Activated T-helper 2 cell treated with anti-CD3 and anti-CD28 coated beads, Interferon-gamma antibody, Interleukin-2, Interleukin-4, amounts not matched to agents 10 μg/mL and 5 μg/mL and 100 μg/mL, durations not matched to agents 14 hours and 24 hours and 36 hours (primary cell): Measurements from ENCODE around the gene KCNA2. TPM values are rescaled to one million over a fixed set of nuclear protein-coding genes. Genes with fewer than 3 reads are reported as not detected.
A peak's percentile ranks its signal among the peaks of the same experiment; 100 is the strongest.

Experiments
- DNase-seq: peaks from one replicate; pipeline ENCODE4 v3.0.0; 2021; ENCODE audit warnings: low spot score
- H3K27ac Mint-ChIP-seq: one replicate; pipeline ENCODE4 v1.8.0; 2021; ENCODE audit warnings: mixed read lengths
- H3K27me3 Mint-ChIP-seq: one replicate; pipeline ENCODE4 v1.8.0; 2021; ENCODE audit warnings: low read depth, mixed read lengths
- H3K36me3 Mint-ChIP-seq: one replicate; pipeline ENCODE4 v1.8.0; 2021; ENCODE audit warnings: low read depth, mixed read lengths
- H3K4me1 Mint-ChIP-seq: one replicate; pipeline ENCODE4 v1.8.0; 2021; ENCODE audit warnings: low read depth, mixed read lengths
- H3K4me3 Mint-ChIP-seq: one replicate; pipeline ENCODE4 v1.8.0; 2021; ENCODE audit warnings: low read depth, mild to moderate bottlenecking, moderate library complexity, mixed read lengths
- H3K9me3 Mint-ChIP-seq: one replicate; pipeline ENCODE4 v1.8.0; 2021; ENCODE audit warnings: mixed read lengths
- intact Hi-C: fragments of 100-400 bp; cut with micrococcal nuclease; formaldehyde crosslinking; loops from one replicate; pipeline ENCODE4 v1.15.1; 2023
- total RNA-seq: library from RNA; stranded (reverse); gene quantifications from 2 replicates; pipeline ENCODE4 v1.2.3, GENCODE V29; 2022

KCNA2 gene
- total RNA-seq, 1 donor from 2014 or later: 0.21 TPM

DNA sequence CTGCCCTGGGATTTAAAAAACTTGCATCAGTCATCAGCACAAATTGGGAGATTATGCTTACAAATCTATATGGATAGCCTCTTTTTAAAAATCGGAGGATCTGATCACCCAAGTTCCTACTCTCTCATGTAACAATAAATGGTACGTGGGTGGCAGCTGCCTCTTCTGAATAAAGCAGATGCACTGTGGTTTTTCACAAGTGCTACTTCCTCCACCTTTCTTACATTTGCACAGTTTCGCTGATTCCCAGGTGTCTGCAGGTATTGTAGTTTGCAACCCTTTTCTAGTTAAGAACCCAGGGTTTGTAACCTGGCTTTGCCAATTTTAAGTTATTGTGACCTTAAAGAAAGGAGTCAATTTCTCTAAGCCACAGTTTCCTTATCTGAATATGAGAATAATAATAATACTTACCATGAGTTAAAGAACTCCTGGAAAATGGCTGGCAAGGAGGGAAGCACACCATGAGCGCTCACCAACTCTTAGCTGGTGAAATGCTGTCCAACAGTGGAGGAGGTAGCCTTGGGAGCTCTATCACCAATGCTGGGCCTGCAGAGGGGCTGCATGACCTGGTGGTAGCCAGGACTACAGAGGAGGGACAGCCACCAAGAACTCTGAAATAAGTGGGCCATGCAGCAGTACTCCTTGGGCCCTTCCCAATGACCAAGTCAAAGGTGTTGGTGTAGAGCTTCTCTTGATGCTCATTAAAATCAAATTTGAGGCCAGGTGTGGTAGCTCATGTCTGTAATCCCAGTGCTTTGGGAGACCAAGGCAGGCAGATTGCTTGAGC lies 30.2 kb upstream of the KCNA2 start:
- Mint-ChIP-seq H3K4me3 (peak overlapping the region; percentile 40), H3K27ac (peak overlapping the region; percentile 91), H3K9me3 (peaks cover 8% of the 10 kb centered on the region), H3K4me1 (peaks cover 67% of the 10 kb centered on the region), H3K36me3 (peaks cover 6% of the 10 kb centered on the region), H3K27me3 (no peaks in the 10 kb centered on the region)
- intact Hi-C loops: loop anchor here (10.0 kb wide), 3 partner anchors 328 to 838 kb away; partner anchors contain the start of genes C1orf162, CEPT1, DRAM2 and LRIF1
- DNase-seq: no peak

DNA sequence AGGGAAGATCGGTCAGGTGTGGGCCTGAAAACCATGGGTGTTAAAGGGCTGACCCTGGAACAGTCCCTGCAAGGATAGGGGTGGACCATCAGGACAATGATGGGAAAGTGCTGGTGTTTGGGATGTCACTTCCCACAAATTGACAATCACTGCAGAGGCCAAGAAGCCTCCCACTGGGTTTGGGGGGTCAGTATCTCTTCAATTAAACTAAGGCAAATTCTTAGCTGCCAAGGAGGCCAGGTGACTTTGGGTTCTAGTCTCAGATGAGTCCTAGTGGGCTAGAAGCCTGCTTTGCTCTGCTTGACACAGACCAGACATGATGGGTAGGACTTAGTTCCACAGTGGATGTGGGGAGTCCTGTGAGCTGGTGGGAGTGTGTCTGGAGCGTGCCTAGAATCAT lies 29.3 kb upstream of the KCNA2 start:
- Mint-ChIP-seq H3K4me3 (peak overlapping the region; percentile 65), H3K4me1 (peaks cover 65% of the 10 kb centered on the region), H3K27ac (peak overlapping the region; percentile 91)

DNA sequence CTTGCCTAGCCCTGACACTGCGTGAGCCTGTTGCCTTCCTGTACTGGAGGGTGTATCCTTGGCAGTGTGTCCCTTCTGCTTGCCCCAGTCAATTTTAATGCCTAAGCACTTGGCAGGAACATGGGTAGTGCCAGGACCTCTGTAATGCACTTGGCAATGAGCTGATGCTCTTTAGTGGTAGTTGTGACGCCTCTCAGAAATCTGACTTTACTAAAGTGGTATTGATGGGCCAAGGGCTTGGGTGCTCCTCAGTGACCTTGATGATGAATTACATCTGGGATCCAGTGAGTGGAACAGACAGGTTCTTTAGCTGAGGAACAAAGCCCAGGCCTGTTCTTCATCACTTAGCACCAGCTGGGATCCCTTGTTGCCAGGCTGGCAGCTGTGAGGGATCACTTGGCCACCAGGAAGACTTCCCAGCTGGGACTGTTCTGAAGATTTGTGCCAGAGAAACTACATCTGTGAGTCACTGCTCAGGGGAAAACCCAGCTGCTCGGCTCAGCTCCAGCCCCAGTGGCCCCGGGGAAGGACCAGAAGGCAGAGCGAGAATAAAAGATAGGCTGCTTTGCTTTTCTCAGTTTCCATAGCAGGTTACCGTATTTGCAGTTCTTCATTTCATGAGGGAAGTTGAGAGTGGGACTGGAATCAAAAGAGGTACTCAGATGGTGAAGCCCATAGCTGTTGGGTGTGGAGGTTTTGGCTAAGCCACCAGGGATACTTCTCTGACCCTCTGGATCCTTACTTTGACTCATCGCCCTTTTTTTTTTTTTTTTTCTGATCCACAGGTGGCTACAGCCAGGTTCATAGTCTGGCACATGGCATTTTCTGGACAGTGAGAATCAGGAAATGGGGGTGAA lies 28.5 kb upstream of the KCNA2 start:
- intact Hi-C loops: loop anchor here (1.0 to 10.0 kb wide), 6 partner anchors 38 to 840 kb away; partner anchors contain the start of genes C1orf162, CEPT1, DRAM2 and LRIF1
- H3K36me3 Mint-ChIP-seq: no peaks in the 10 kb centered on the region
- peak overlapping the region; percentile 91 for H3K27ac Mint-ChIP-seq
- no peaks in the 10 kb centered on the region for H3K9me3 Mint-ChIP-seq
- no peaks in the 10 kb centered on the region for H3K27me3 Mint-ChIP-seq
- DNase-seq: peak; percentile 59
- peaks cover 60% of the 10 kb centered on the region for H3K4me1 Mint-ChIP-seq
- H3K4me3 Mint-ChIP-seq: peak overlapping the region; percentile 65

More for the DNA sequence above, 29.3 kb upstream of the KCNA2 start:
- no peak for DNase-seq
- no peaks in the 10 kb centered on the region for H3K27me3 Mint-ChIP-seq
- peaks cover 6% of the 10 kb centered on the region for H3K9me3 Mint-ChIP-seq
- peaks cover 5% of the 10 kb centered on the region for H3K36me3 Mint-ChIP-seq
- intact Hi-C loops: loop anchor here (1.0 to 10.0 kb wide), 5 partner anchors 37 to 839 kb away; partner anchors contain the start of genes C1orf162, CEPT1, DRAM2 and LRIF1

DNA sequence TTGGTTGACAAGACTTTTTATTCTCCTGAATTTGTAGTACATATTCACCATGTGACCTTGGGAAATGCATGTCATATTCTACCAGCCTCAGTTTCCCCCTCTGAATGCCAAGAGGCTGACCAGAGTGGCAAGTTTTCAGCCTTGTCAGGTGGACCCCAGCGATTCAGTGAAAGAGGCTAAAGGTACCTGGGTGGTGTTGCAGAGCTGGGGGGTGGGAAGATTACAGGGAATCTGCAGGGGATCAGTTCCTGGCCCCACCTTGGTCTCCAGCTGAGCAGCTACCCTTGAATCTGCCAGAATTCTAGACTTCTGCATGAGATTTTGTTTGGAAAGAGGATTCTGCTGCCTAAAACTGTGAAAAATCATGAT lies 27.9 kb upstream of the KCNA2 start:
- H3K27me3 Mint-ChIP-seq: no peaks in the 10 kb centered on the region
- intact Hi-C loops: loop anchor here (2.0 to 10.0 kb wide), 5 partner anchors 148 to 841 kb away; partner anchors contain the start of genes C1orf162, CEPT1, DRAM2 and LRIF1
- H3K9me3 Mint-ChIP-seq: no peaks in the 10 kb centered on the region
- no peak for DNase-seq
- peaks cover 58% of the 10 kb centered on the region for H3K4me1 Mint-ChIP-seq
- peak overlapping the region; percentile 91 for H3K27ac Mint-ChIP-seq
- no peak overlapping the region for H3K4me3 Mint-ChIP-seq
- no peaks in the 10 kb centered on the region for H3K36me3 Mint-ChIP-seq

DNA sequence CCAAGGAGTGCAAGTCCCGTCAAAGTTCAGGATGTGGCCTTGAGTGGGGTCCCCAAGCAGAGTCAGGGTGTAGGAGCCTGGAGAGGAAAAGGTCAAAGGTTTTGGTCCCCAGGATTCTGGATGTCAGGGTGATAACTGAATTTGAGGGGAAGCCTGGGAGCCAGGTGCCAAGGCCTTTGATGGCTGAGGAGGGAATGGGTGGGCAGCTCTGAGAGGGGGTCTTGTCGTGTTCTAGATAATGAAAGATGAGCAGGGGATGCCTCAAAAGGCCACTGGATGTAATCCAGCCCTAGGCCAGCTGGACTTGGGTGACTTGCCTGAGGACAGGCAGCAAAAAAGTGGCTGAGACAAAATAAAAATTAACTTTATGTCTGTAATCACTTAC lies 27.5 kb upstream of the KCNA2 start:
- H3K9me3 Mint-ChIP-seq: no peaks in the 10 kb centered on the region
- no peak for DNase-seq
- no peaks in the 10 kb centered on the region for H3K36me3 Mint-ChIP-seq
- H3K27ac Mint-ChIP-seq: peak overlapping the region; percentile 42
- no peaks in the 10 kb centered on the region for H3K27me3 Mint-ChIP-seq
- intact Hi-C loops: loop anchor here (2.0 to 10.0 kb wide), 5 partner anchors 149 to 841 kb away; partner anchors contain the start of genes C1orf162, CEPT1, DRAM2 and LRIF1
- peaks cover 54% of the 10 kb centered on the region for H3K4me1 Mint-ChIP-seq
- no peak overlapping the region for H3K4me3 Mint-ChIP-seq

DNA sequence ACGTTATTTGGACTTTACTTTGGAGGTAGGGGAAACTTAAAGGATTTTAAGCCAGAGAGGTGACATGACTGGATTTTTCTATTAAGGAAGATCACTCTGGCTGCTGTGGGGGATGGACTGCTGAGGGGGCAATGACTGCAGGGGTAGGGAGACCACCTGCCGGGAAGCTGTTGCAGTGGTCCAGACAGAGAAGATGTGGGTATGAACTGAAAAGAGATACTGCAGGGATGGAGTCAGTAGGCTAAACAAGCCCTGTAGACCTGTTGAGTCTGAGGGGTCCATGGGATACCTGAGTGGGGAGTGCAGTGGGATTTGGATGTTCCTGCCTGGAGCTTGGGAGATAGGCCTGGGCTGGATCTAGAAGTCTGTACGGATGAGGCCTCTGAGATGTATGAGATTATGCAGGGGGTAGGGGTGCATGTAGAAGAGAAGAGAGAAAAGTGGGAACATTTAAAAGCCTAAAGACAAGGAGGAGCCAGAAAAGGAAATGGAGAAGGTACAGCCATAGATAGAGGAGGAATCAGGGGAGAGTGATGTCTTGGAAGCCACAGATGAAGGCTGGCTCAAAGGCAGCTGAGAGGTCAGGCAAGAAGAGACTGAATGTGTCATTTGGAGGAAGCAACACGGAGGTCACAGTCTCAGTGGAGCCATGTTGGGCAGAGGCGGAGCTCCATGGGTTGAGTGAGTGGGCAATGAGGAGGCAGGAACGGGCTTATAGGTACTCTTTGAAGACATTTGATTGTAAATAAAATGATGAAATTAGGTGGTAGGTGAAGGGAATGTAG lies 25.9 kb upstream of the KCNA2 start:
- H3K9me3 Mint-ChIP-seq: no peaks in the 10 kb centered on the region
- H3K4me1 Mint-ChIP-seq: peaks cover 57% of the 10 kb centered on the region
- H3K4me3 Mint-ChIP-seq: no peak overlapping the region
- intact Hi-C loops: loop anchor here (1.0 to 10.0 kb wide), 9 partner anchors 13 to 843 kb away; partner anchors contain the start of genes C1orf162, CEPT1, DRAM2 and LRIF1
- H3K36me3 Mint-ChIP-seq: peaks cover under 1% of the 10 kb centered on the region
- H3K27ac Mint-ChIP-seq: no peak overlapping the region
- DNase-seq: no peak
- no peaks in the 10 kb centered on the region for H3K27me3 Mint-ChIP-seq

DNA sequence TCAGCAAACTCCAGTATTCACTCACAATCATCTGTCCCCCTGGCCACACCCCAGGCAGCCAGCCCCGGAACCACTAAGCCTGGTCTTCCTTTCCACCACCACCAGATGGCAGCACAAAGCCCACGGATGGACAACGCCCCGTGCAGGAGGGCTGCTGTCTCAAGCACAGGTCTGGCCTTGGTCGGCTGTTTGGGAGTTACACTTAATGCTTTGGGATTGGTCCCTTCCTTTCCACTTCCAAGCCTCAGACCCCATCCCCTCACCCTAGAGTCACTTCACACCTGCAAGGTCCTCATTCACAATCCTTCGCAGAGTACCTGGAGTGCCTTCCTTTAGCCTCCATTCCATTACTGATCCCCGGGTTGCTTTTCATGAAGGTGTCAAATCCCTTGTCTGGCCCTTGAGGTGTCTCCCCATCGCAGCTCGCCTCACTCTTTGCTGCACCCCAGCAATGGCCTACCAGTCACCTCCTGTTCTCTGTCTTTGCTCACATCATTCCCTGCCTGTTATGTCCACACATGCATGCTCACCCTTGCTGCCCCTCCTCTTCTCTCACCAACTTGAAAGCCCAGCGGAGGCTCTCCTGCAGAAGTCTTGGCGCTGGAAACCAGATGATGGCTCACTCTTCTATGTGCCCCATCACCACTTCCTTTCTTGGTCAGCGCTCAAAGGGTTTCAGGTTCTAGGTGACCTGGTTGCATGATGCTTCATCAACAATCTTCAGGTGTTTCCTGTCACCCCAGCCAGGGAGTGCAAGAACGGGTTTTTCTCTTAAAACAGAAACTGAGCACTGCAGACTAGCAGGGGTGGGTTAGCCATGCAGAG lies 24.9 kb upstream of the KCNA2 start:
- peaks cover 5% of the 10 kb centered on the region for H3K36me3 Mint-ChIP-seq

DNA sequence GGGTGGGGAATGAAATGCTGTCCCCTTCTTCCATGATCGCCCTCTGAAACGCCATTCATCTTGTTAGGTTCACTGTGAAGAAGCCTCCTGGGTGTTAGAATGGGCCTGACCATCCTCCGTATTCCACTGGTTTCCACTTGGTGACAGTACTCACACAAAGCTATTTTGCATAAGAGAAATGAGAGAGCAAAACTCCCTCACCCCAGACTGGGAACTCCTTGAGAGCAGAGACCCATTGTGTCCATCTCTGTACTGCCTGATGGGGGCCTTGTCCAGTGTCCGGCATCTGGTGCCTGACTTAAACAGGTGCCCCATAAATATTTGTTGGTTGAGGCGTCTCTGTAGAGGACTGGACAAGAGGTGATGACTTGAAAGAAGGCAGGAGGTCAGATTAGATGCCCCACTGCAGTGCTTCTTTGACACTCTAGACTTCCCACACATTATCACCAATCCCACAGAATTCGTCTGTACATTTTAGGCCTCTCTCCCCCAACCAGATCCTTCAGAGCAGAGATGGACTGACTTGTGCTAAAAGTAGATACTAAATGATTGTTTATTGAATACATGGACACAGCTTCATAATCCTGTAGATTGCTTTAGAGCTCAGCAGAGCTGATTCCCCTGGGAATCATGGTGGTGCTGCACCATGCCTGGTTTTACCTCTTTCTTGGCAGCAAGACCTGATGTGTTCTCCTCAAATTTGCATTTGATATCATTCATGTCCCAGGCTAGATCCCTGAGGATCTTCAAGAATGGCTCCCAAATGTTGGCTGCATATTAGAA lies 22.4 kb upstream of the KCNA2 start:
- no peak overlapping the region for H3K27ac Mint-ChIP-seq
- peak; percentile 6 for DNase-seq
- no peak overlapping the region for H3K4me3 Mint-ChIP-seq
- H3K27me3 Mint-ChIP-seq: peaks cover 3% of the 10 kb centered on the region
- H3K9me3 Mint-ChIP-seq: peaks cover 3% of the 10 kb centered on the region
- H3K36me3 Mint-ChIP-seq: peaks cover 8% of the 10 kb centered on the region
- peaks cover 36% of the 10 kb centered on the region for H3K4me1 Mint-ChIP-seq
- intact Hi-C loops: no loop called here

More for the DNA sequence above, 24.9 kb upstream of the KCNA2 start:
- H3K27me3 Mint-ChIP-seq: no peaks in the 10 kb centered on the region
- peaks cover 58% of the 10 kb centered on the region for H3K4me1 Mint-ChIP-seq
- no peaks in the 10 kb centered on the region for H3K9me3 Mint-ChIP-seq
- H3K27ac Mint-ChIP-seq: no peak overlapping the region
- intact Hi-C loops: loop anchor here (1.0 to 10.0 kb wide), 9 partner anchors 12 to 844 kb away; partner anchors contain the start of genes C1orf162, CEPT1, DRAM2 and LRIF1
- DNase-seq: peak; percentile 81
- H3K4me3 Mint-ChIP-seq: no peak overlapping the region

DNA sequence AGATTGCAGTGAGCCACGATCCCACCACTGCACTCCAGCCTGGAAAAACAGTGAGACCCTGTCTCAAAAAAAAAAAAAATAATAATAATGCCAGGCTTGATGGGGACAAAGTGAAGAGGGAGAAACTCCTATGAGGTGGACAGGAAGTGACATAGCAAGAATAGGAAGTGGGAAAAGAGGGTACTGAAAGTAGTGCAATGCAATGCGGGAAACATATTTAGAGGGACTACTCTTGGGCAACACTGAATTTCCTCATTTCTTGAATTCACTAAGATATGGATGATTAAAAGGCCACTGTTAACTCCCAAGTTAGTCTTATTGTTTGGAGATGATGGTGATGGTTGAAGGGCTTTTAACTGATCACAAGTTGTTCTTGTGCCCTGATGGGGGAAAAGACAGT lies 21.6 kb upstream of the KCNA2 start:
- H3K36me3 Mint-ChIP-seq: peaks cover 10% of the 10 kb centered on the region
- H3K4me1 Mint-ChIP-seq: peaks cover 31% of the 10 kb centered on the region
- H3K27me3 Mint-ChIP-seq: peaks cover 4% of the 10 kb centered on the region
- peaks cover 4% of the 10 kb centered on the region for H3K9me3 Mint-ChIP-seq
- intact Hi-C loops: no loop called here
- no peak overlapping the region for H3K27ac Mint-ChIP-seq
- no peak overlapping the region for H3K4me3 Mint-ChIP-seq
- DNase-seq: no peak

DNA sequence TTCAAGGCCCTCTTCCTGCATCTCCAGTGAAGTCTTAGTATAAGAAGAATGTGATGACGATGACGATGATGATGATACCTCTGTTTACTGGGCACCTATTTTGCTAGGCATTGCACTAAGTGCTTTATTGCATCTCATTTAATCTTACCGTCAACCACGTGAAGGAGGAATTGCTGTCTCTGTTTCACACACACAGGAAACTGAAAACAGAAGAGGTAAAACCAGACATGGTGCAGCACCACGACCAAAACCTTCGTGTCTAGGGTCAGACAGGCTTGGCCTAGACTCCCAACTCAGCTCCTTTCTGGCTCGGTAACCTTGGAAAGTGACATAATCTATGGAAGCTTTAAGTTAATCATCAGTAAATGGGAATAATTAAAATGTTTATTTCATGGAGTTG lies 20.7 kb upstream of the KCNA2 start:
- Mint-ChIP-seq H3K9me3 (peaks cover 4% of the 10 kb centered on the region), H3K36me3 (peaks cover 10% of the 10 kb centered on the region), H3K27me3 (peaks cover 4% of the 10 kb centered on the region), H3K4me1 (peaks cover 31% of the 10 kb centered on the region), H3K27ac (no peak overlapping the region), H3K4me3 (no peak overlapping the region)
- intact Hi-C loops: no loop called here
- no peak for DNase-seq

DNA sequence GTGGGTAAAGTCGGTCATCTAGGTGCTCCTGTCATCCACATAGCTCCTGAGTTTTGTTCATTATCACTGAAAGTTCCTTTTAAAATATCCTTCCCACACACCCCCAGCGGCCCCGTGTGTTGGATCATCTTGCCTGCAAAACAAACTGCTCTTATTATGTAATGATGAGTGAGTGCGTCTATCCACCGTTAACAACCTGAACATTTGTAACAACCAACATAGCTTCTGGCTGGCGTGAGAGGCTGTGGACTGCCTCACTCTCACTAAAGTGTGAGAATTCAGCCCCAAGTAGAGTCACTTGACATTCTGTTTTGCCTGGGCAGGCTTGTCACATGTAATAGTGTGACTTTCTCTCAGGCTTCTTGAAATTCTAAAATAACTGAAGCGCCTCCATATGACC lies 14.5 kb upstream of the KCNA2 start:
- no peak for DNase-seq
- peaks cover 4% of the 10 kb centered on the region for H3K9me3 Mint-ChIP-seq
- H3K27ac Mint-ChIP-seq: no peak overlapping the region
- peaks cover 18% of the 10 kb centered on the region for H3K27me3 Mint-ChIP-seq
- peaks cover 30% of the 10 kb centered on the region for H3K4me1 Mint-ChIP-seq
- peaks cover 4% of the 10 kb centered on the region for H3K36me3 Mint-ChIP-seq
- intact Hi-C loops: no loop called here
- no peak overlapping the region for H3K4me3 Mint-ChIP-seq
